ENCODE results near the gene PAMR1. TPM values are rescaled to one million over a fixed set of nuclear protein-coding genes. Genes with fewer than 3 reads are reported as not detected.
A peak's percentile ranks its signal among the peaks of the same experiment; 100 is the strongest.

Gene PAMR1
- total and polyA plus RNA-seq, 2 of the 8 experiments (the other 6 are each of a cell fraction or from before 2014, with no cell fraction given): 3.0 to 6.9 TPM

DNA sequence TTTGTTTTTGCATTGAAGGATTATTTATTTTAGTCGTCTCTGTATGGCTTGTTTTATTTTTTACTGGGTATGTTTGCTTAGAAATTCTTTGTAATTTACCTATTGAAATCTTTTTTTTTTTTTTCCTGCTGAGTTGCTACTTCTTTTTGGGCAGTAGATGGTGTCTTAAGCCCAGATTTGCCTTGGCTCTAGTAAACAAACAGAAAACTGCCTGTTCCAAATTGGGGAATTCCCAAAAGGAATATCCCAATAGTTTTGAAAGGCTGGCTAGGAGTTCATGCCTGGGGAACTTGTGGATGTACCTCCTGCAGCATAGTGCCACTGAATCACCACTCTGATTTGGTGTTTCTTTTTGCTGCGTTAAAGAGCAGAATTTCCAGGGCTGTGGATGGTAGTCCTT is 17.7 kb downstream of the PAMR1 start:
- Histone ChIP-seq H3K18ac (ENCODE audit: extremely low read depth, low read length) (no peak overlapping the region), H3K4me3 (ENCODE audit: extremely low read depth in 1 of 4, insufficient read depth in 2 of 4, low read depth in 3 of 4, low read length in 4 of 4) (no peak overlapping the region), H3K23ac (ENCODE audit: insufficient read length) (no peak overlapping the region), H4K91ac (replicated peaks; ENCODE audit: insufficient read length, low read length) (no peak overlapping the region), H3K56ac (replicated peaks; ENCODE audit: insufficient read length, low read depth, low read length) (no peak overlapping the region), H3K9me3 (ENCODE audit: insufficient read depth in 2 of 2, low read depth in 1 of 2, low read length in 1 of 2) (peaks cover 3 to 19% of the 10 kb centered on the region in 2 experiments; a peak in 3 of 4 replicates), H2BK120ac (replicated peaks; ENCODE audit: low read depth, low read length) (no peak overlapping the region), H3K79me1 (ENCODE audit: low read depth, low read length) (no peaks in the 10 kb centered on the region), H2BK15ac (ENCODE audit: low read length) (no peak overlapping the region), H2BK12ac (ENCODE audit: low read depth, low read length) (no peak overlapping the region), H3K14ac (ENCODE audit: insufficient read length) (no peak overlapping the region), H2BK5ac (ENCODE audit: low read depth, low read length) (no peak overlapping the region), H2BK20ac (ENCODE audit: low read length) (no peak overlapping the region), H4K5ac (ENCODE audit: insufficient read length, low read depth, low read length) (no peak overlapping the region), H3K27me3 (replicated peaks in 1 of 4; ENCODE audit: control insufficient read depth in 3 of 4, extremely low read depth in 1 of 4, insufficient read depth in 3 of 4, low read length in 3 of 4) (peaks cover 0 to 3% (median 1%) of the 10 kb centered on the region in 4 experiments; a peak in 4 of 7 replicates), H3K23me2 (ENCODE audit: low read depth, low read length) (no peaks in the 10 kb centered on the region), H3K4me2 (ENCODE audit: insufficient read depth in 1 of 2, low read depth in 2 of 2, low read length in 2 of 2) (no peak overlapping the region), H3K9ac (replicated peaks in 1 of 4; ENCODE audit: extremely low read depth in 1 of 4, low read depth in 3 of 4, low read length in 3 of 4) (no peak overlapping the region), H3K4ac (replicated peaks; ENCODE audit: insufficient read length, low read depth, low read length) (no peak overlapping the region), H3K4me1 (replicated peaks in 1 of 4; ENCODE audit: control insufficient read depth in 3 of 4, insufficient read depth in 4 of 4, low read length in 3 of 4) (no peaks in the 10 kb centered on the region), H2AK5ac (ENCODE audit: low read depth, low read length) (no peak overlapping the region), H4K8ac (ENCODE audit: extremely low read depth, insufficient read depth, low read length) (no peak overlapping the region), H4K20me1 (replicated peaks in 1 of 2; ENCODE audit: control insufficient read depth in 1 of 2, insufficient read depth in 2 of 2, low read length in 2 of 2) (no peaks in the 10 kb centered on the region), H3K27ac (ENCODE audit: low read depth, low read length) (no peak overlapping the region), H3K36me3 (ENCODE audit: control insufficient read depth in 2 of 4, insufficient read depth in 4 of 4, low read length in 3 of 4) (peaks cover 0 to 3% (median 0%) of the 10 kb centered on the region in 4 experiments; a peak in 1 of 8 replicates), H2AFZ (ENCODE audit: low read length) (no peak overlapping the region), H3K79me2 (ENCODE audit: control insufficient read depth in 1 of 2, insufficient read depth in 2 of 2, low read length in 2 of 2) (no peaks in the 10 kb centered on the region)
- FAIRE-seq (no peak), DNase-seq (ENCODE audit: low read depth in 1 of 2, low spot score in 2 of 2) (no peak)
- ChIA-PET CTCF (ENCODE audit: partially characterized antibody) (interaction anchor here (0.6 to 0.8 kb wide), 4 partner anchors 98 to 686 kb away, joined by 3 to 4 read pairs (median 3); no protein-coding TSS in a partner anchor), POLR2A (ENCODE audit: partially characterized antibody) (no interaction called here)
- TF ChIP-seq, protein P1, sequence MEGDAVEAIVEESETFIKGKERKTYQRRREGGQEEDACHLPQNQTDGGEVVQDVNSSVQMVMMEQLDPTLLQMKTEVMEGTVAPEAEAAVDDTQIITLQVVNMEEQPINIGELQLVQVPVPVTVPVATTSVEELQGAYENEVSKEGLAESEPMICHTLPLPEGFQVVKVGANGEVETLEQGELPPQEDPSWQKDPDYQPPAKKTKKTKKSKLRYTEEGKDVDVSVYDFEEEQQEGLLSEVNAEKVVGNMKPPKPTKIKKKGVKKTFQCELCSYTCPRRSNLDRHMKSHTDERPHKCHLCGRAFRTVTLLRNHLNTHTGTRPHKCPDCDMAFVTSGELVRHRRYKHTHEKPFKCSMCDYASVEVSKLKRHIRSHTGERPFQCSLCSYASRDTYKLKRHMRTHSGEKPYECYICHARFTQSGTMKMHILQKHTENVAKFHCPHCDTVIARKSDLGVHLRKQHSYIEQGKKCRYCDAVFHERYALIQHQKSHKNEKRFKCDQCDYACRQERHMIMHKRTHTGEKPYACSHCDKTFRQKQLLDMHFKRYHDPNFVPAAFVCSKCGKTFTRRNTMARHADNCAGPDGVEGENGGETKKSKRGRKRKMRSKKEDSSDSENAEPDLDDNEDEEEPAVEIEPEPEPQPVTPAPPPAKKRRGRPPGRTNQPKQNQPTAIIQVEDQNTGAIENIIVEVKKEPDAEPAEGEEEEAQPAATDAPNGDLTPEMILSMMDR (IDR thresholded peaks at IDR 0.05; ENCODE audit: control extremely low read depth in 1 of 3, insufficient read depth in 1 of 3, low read depth in 1 of 3, low read length in 3 of 3): peak in 1 of 3 experiments; percentile 11; a peak in 1 of 4 replicates
- TF ChIP-seq CHD2 (IDR thresholded peaks at IDR 0.05; ENCODE audit: low read length) (no peak), RAD21 (IDR thresholded peaks at IDR 0.05 in 1 of 2, conservative IDR thresholded peaks at IDR 0.05 in 1 of 2; ENCODE audit: low read depth in 2 of 2, low read length in 2 of 2) (peak; percentile 47 to 50)
- 92% methylated on average over 2 of the region's 2 CpGs; no CpG with 5 or more reads in 1 of the 2 experiments for whole genome bisulfite sequencing, 2 experiments (ENCODE audit: extremely low coverage in 1 of 2, insufficient coverage in 1 of 2, insufficient read length in 1 of 2, insufficient replicate concordance in 2 of 2, low coverage in 1 of 2, low lambda C conversion rate in 2 of 2, missing lambda C conversion rate in 1 of 2)

All from H1 (cell line).